Activated naive CD8-positive, alpha-beta T cell treated with anti-CD3 and anti-CD28 coated beads, Interleukin-2, amount 10 ng/mL, durations not matched to agents 7 days and 5 days (primary cell): ENCODE measurements around the gene KIF1A. TPM values are rescaled to one million over a fixed set of nuclear protein-coding genes. Genes with fewer than 3 reads are reported as not detected.

ENCODE experiments used
- ATAC-seq: fragments of 150-1000 bp; cut with Tn5 transposase; one replicate; pipeline ENCODE4 v1.10.0; 2021; ENCODE audit warnings: low read depth, moderate library complexity
- POLR2A ChIA-PET: fragments of 350-600 bp; sonication (Branson Sonifier 250); formaldehyde crosslinking; loops from one replicate; lab custom pipeline; 2021; ENCODE audit warnings: antibody characterized with exemption; lab: Charles Lee
- DNase-seq: peaks from one replicate; pipeline ENCODE4 v3.0.0; 2021
- H3K27ac Mint-ChIP-seq: one replicate; pipeline ENCODE4 v1.8.0; 2022; ENCODE audit warnings: mild to moderate bottlenecking, mixed read lengths
- H3K27me3 Mint-ChIP-seq: one replicate; pipeline ENCODE4 v1.8.0; 2022; ENCODE audit warnings: mild to moderate bottlenecking, moderate library complexity, mixed read lengths
- H3K36me3 Mint-ChIP-seq: one replicate; pipeline ENCODE4 v1.8.0; 2021; ENCODE audit warnings: mild to moderate bottlenecking, mixed read lengths
- H3K4me1 Mint-ChIP-seq: one replicate; pipeline ENCODE4 v1.8.0; 2021; ENCODE audit warnings: mixed read lengths
- H3K4me3 Mint-ChIP-seq: one replicate; pipeline ENCODE4 v1.8.0; 2022; ENCODE audit warnings: mild to moderate bottlenecking, moderate library complexity, mixed read lengths
- H3K9me3 Mint-ChIP-seq: one replicate; pipeline ENCODE4 v1.8.0; 2021; ENCODE audit warnings: mixed read lengths
- total RNA-seq, 2 experiments: library from RNA; stranded (reverse); gene quantifications; one replicate each; pipeline ENCODE4 v1.2.3, GENCODE V29; 2021

Gene KIF1A
- total RNA-seq, 2 experiments from 2014 or later = 2.0 to 2.3 TPM

- no peaks in the 10 kb centered on the region for H3K4me1 Mint-ChIP-seq
- POLR2A ChIA-PET = no interaction called here
- DNase-seq (no peak), ATAC-seq (no peak)
- H3K27ac Mint-ChIP-seq = no peak overlapping the region
- no peak overlapping the region for H3K4me3 Mint-ChIP-seq
- H3K27me3 Mint-ChIP-seq = peaks cover 11% of the 10 kb centered on the region
- H3K9me3 Mint-ChIP-seq = peaks cover 9% of the 10 kb centered on the region
- H3K36me3 Mint-ChIP-seq = no peaks in the 10 kb centered on the region
Measured at GRCh38 chr2:240812301-240812680, 7.7 kb downstream of the KIF1A start.

- no peak for DNase-seq
Measured at GRCh38 chr2:240811346-240812300, 8.4 kb downstream of the KIF1A start.

GRCh38 chr2:240810621-240811020 lies 9.4 kb downstream of the KIF1A start:
- H3K4me3 Mint-ChIP-seq = no peak overlapping the region

More at GRCh38 chr2:240811346-240812300, 8.4 kb downstream of the KIF1A start:
- no peak overlapping the region for H3K27ac Mint-ChIP-seq
- no peak overlapping the region for H3K4me3 Mint-ChIP-seq
- ATAC-seq = no peak
- no peaks in the 10 kb centered on the region for H3K4me1 Mint-ChIP-seq
- peaks cover 9% of the 10 kb centered on the region for H3K9me3 Mint-ChIP-seq
- POLR2A ChIA-PET = no interaction called here
- no peaks in the 10 kb centered on the region for H3K36me3 Mint-ChIP-seq
- peaks cover 12% of the 10 kb centered on the region for H3K27me3 Mint-ChIP-seq

GRCh38 chr2:240810199-240810598 lies 9.8 kb downstream of the KIF1A start:
- peaks cover 11% of the 10 kb centered on the region for H3K27me3 Mint-ChIP-seq
- no peak for DNase-seq
- H3K36me3 Mint-ChIP-seq = no peaks in the 10 kb centered on the region
- no peak for ATAC-seq
- H3K4me1 Mint-ChIP-seq = no peaks in the 10 kb centered on the region
- H3K27ac Mint-ChIP-seq = no peak overlapping the region
- H3K4me3 Mint-ChIP-seq = no peak overlapping the region
- POLR2A ChIA-PET = no interaction called here
- peaks cover 9% of the 10 kb centered on the region for H3K9me3 Mint-ChIP-seq

More at GRCh38 chr2:240810621-240811020, 9.4 kb downstream of the KIF1A start:
- no peaks in the 10 kb centered on the region for H3K36me3 Mint-ChIP-seq
- DNase-seq (no peak), ATAC-seq (no peak)
- POLR2A ChIA-PET = no interaction called here
- H3K9me3 Mint-ChIP-seq = peaks cover 9% of the 10 kb centered on the region
- H3K27me3 Mint-ChIP-seq = peaks cover 9% of the 10 kb centered on the region
- H3K4me1 Mint-ChIP-seq = no peaks in the 10 kb centered on the region
- no peak overlapping the region for H3K27ac Mint-ChIP-seq

GRCh38 chr2:240809276-240809675 lies 10.7 kb downstream of the KIF1A start:
- Mint-ChIP-seq H3K4me1 (no peaks in the 10 kb centered on the region), H3K27ac (no peak overlapping the region), H3K36me3 (no peaks in the 10 kb centered on the region), H3K27me3 (peaks cover 12% of the 10 kb centered on the region), H3K9me3 (peaks cover 8% of the 10 kb centered on the region), H3K4me3 (no peak overlapping the region)
- DNase-seq = no peak
- ATAC-seq = no peak
- POLR2A ChIA-PET = no interaction called here

- H3K4me3 Mint-ChIP-seq = no peak overlapping the region
- no peaks in the 10 kb centered on the region for H3K36me3 Mint-ChIP-seq
- peaks cover 33% of the 10 kb centered on the region for H3K27me3 Mint-ChIP-seq
- no peaks in the 10 kb centered on the region for H3K9me3 Mint-ChIP-seq
- H3K4me1 Mint-ChIP-seq = no peaks in the 10 kb centered on the region
- ATAC-seq (no peak), DNase-seq (no peak)
- H3K27ac Mint-ChIP-seq = no peak overlapping the region
- POLR2A ChIA-PET = no interaction called here
Measured at GRCh38 chr2:240806459-240806858, 13.6 kb downstream of the KIF1A start.

- POLR2A ChIA-PET = no interaction called here
- Mint-ChIP-seq H3K27ac (no peak overlapping the region), H3K4me3 (no peak overlapping the region), H3K36me3 (no peaks in the 10 kb centered on the region), H3K4me1 (no peaks in the 10 kb centered on the region), H3K27me3 (peaks cover 36% of the 10 kb centered on the region), H3K9me3 (no peaks in the 10 kb centered on the region)
- DNase-seq = no peak
- no peak for ATAC-seq
Measured at GRCh38 chr2:240806006-240806405, 14.0 kb downstream of the KIF1A start.

GRCh38 chr2:240803191-240803590 lies 16.8 kb downstream of the KIF1A start:
- DNase-seq (no peak), ATAC-seq (no peak)
- POLR2A ChIA-PET = no interaction called here
- H3K27ac Mint-ChIP-seq = no peak overlapping the region
- no peaks in the 10 kb centered on the region for H3K36me3 Mint-ChIP-seq
- no peaks in the 10 kb centered on the region for H3K4me1 Mint-ChIP-seq
- peaks cover 43% of the 10 kb centered on the region for H3K27me3 Mint-ChIP-seq
- no peaks in the 10 kb centered on the region for H3K9me3 Mint-ChIP-seq
- H3K4me3 Mint-ChIP-seq = no peak overlapping the region

GRCh38 chr2:240799033-240799820 lies 20.8 kb downstream of the KIF1A start:
- Mint-ChIP-seq H3K9me3 (no peaks in the 10 kb centered on the region), H3K4me1 (no peaks in the 10 kb centered on the region), H3K4me3 (no peak overlapping the region), H3K27ac (no peak overlapping the region), H3K27me3 (peaks cover 33% of the 10 kb centered on the region), H3K36me3 (no peaks in the 10 kb centered on the region)
- no peak for DNase-seq
- no peak for ATAC-seq
- POLR2A ChIA-PET = no interaction called here

- Mint-ChIP-seq H3K4me3 (no peak overlapping the region), H3K9me3 (no peaks in the 10 kb centered on the region), H3K27ac (no peak overlapping the region), H3K27me3 (peaks cover 29% of the 10 kb centered on the region), H3K4me1 (no peaks in the 10 kb centered on the region), H3K36me3 (no peaks in the 10 kb centered on the region)
- DNase-seq (no peak), ATAC-seq (no peak)
- POLR2A ChIA-PET = no interaction called here
Measured at GRCh38 chr2:240798327-240798905, 21.6 kb downstream of the KIF1A start.

GRCh38 chr2:240797914-240798313 lies 22.1 kb downstream of the KIF1A start:
- no peak overlapping the region for H3K27ac Mint-ChIP-seq
- ATAC-seq (no peak), DNase-seq (peak; percentile 21)
- H3K36me3 Mint-ChIP-seq = no peaks in the 10 kb centered on the region
- no peaks in the 10 kb centered on the region for H3K4me1 Mint-ChIP-seq
- H3K9me3 Mint-ChIP-seq = no peaks in the 10 kb centered on the region
- POLR2A ChIA-PET = no interaction called here
- H3K27me3 Mint-ChIP-seq = peaks cover 24% of the 10 kb centered on the region
- no peak overlapping the region for H3K4me3 Mint-ChIP-seq

GRCh38 chr2:240797500-240797895 lies 22.5 kb downstream of the KIF1A start:
- Mint-ChIP-seq H3K27ac (no peak overlapping the region), H3K36me3 (no peaks in the 10 kb centered on the region), H3K27me3 (peaks cover 23% of the 10 kb centered on the region), H3K4me1 (no peaks in the 10 kb centered on the region), H3K9me3 (no peaks in the 10 kb centered on the region), H3K4me3 (no peak overlapping the region)
- no peak for ATAC-seq
- DNase-seq = no peak
- POLR2A ChIA-PET = no interaction called here
